ENCODE measurements around the gene FTO. TPM values are rescaled to one million over a fixed set of nuclear protein-coding genes. Genes with fewer than 3 reads are reported as not detected.

FTO gene
- total and polyA plus RNA-seq, 2 experiments from 2014 or later = 46.8 to 77.7 TPM

DNA sequence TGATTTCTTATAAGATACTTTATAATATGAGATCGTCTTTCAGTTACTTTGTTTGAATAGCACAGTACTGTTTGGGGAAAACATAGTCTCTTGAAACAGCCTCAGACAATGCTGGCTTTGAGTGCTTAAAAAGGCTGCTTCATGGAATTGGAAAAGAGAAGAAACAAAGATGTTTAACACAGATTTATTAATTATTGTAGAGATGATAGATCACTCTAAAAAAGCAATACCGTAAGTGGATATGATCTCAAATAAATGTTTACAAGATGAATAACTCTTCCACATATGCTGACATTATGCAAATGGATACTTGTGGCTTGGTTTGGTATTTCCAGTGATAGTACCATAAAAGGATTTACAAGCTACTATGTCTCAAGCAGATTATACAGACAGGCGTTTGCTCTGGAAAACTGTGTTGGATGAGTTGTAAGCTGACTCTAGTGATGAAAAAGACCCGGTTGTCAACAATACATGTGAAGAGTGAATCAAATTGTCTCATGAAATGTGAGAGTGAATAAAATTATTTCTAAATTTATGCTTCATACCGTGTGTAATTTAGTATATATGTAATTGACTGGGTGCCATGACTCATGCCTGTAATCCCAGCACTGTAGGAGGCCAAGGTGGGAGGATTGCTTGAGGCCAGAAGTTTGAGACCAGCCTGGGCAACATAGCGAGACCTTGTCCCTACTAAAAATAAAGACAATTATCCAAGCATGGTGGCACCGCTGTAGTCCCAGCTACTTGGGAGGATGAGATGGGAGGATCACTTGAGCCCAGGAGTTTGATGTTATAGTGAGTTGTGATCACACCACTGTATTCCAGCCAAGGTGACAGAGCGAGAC, 105.4 kb downstream of the FTO start:
- H3K27ac ChIP-seq = no peak overlapping the region
- no peaks in the 10 kb centered on the region for H3K9me2 ChIP-seq (replicated peaks; ENCODE audit: insufficient read depth)
- no peak for TF ChIP-seq EZH2phosphoT487 (IDR thresholded peaks at IDR 0.05; ENCODE audit: low read depth, severe bottlenecking, unreplicated experiment)
- TF ChIP-seq, protein P1, sequence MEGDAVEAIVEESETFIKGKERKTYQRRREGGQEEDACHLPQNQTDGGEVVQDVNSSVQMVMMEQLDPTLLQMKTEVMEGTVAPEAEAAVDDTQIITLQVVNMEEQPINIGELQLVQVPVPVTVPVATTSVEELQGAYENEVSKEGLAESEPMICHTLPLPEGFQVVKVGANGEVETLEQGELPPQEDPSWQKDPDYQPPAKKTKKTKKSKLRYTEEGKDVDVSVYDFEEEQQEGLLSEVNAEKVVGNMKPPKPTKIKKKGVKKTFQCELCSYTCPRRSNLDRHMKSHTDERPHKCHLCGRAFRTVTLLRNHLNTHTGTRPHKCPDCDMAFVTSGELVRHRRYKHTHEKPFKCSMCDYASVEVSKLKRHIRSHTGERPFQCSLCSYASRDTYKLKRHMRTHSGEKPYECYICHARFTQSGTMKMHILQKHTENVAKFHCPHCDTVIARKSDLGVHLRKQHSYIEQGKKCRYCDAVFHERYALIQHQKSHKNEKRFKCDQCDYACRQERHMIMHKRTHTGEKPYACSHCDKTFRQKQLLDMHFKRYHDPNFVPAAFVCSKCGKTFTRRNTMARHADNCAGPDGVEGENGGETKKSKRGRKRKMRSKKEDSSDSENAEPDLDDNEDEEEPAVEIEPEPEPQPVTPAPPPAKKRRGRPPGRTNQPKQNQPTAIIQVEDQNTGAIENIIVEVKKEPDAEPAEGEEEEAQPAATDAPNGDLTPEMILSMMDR (IDR thresholded peaks at IDR 0.05; ENCODE audit: poor library complexity) = no peak
- TF ChIP-seq EZH2 (IDR thresholded peaks at IDR 0.05; ENCODE audit: borderline replicate concordance) = no peak
- no peak overlapping the region for H2AFZ ChIP-seq
- H3K4me3 ChIP-seq = no peak overlapping the region
- H3K27me3 ChIP-seq = no peaks in the 10 kb centered on the region
- H3K36me3 ChIP-seq (replicated peaks; ENCODE audit: insufficient read depth, low read depth) = no peaks in the 10 kb centered on the region
- peaks cover 3% of the 10 kb centered on the region for H4K20me1 ChIP-seq (ENCODE audit: insufficient read depth, poor library complexity, severe bottlenecking)
- H3K9me3 ChIP-seq (ENCODE audit: low read depth) = no peaks in the 10 kb centered on the region
- WGBS (ENCODE audit: low lambda C conversion rate, missing lambda C conversion rate) = 66% methylated on average over 8 of the region's 8 CpGs
- no peaks in the 10 kb centered on the region for H3K4me1 ChIP-seq (ENCODE audit: insufficient read depth)
- no peak overlapping the region for H3K4me2 ChIP-seq
- H3K79me2 ChIP-seq = peaks cover 46% of the 10 kb centered on the region
- no peak for DNase-seq (ENCODE audit: low spot score)

DNA sequence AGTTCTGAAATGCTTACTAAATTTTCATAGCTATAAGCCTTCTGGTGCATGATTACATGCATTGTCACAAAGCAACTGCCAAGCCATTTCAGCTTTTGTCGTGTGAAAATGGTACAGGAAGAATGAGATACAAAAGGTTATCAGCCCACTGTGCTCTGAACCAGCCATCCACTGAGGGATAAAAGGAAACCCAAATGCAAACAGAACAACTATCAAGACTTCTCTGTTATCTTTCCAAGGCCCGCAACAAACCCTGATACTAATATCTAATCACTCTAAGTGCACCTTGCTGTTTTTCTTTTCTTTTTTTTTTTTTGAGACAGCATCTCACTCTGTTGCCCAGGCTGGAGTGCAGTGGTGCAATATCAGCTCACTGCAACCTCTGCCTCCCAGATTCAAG, 109.0 kb downstream of the FTO start:
- 62% methylated on average over 2 of the region's 2 CpGs for WGBS (ENCODE audit: low lambda C conversion rate, missing lambda C conversion rate)
- Histone ChIP-seq H3K9me2 (replicated peaks; ENCODE audit: insufficient read depth) (no peaks in the 10 kb centered on the region), H3K27me3 (no peaks in the 10 kb centered on the region), H2AFZ (no peak overlapping the region), H3K36me3 (replicated peaks; ENCODE audit: insufficient read depth, low read depth) (no peaks in the 10 kb centered on the region), H3K9me3 (ENCODE audit: low read depth) (no peaks in the 10 kb centered on the region), H3K27ac (no peak overlapping the region), H3K4me3 (no peak overlapping the region), H3K79me2 (peaks cover 23% of the 10 kb centered on the region), H3K4me2 (no peak overlapping the region), H3K4me1 (ENCODE audit: insufficient read depth) (no peaks in the 10 kb centered on the region), H4K20me1 (ENCODE audit: insufficient read depth, poor library complexity, severe bottlenecking) (peaks cover 3% of the 10 kb centered on the region)
- no peak for DNase-seq (ENCODE audit: low spot score)
- TF ChIP-seq EZH2 (IDR thresholded peaks at IDR 0.05; ENCODE audit: borderline replicate concordance) (no peak), EZH2phosphoT487 (IDR thresholded peaks at IDR 0.05; ENCODE audit: low read depth, severe bottlenecking, unreplicated experiment) (no peak)
- TF ChIP-seq, protein P1 (IDR thresholded peaks at IDR 0.05; ENCODE audit: poor library complexity) = no peak

DNA sequence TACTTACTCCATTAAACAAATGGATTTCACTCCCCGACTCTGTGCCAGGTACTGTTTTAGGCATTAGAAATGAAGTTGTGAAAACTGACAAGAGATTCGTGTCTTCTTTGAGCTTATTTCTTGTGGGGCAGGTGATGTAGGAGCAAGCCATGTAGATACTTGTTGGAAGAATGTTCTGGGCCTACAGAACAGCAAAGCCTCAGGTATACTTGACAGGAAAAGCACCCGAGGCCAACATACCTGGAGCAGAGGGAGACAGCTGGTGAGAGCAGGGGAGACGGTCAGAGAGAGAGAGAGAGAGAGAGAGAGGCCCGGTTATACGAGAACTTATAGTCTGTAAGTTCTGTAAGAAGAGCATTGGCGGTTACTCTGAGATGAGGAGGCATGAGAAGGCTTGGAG, 110.8 kb downstream of the FTO start:
- no peaks in the 10 kb centered on the region for H3K9me3 ChIP-seq (ENCODE audit: low read depth)
- H3K27ac ChIP-seq = no peak overlapping the region
- no peak for DNase-seq (ENCODE audit: low spot score)
- H4K20me1 ChIP-seq (ENCODE audit: insufficient read depth, poor library complexity, severe bottlenecking) = no peaks in the 10 kb centered on the region
- no peak for TF ChIP-seq EZH2 (IDR thresholded peaks at IDR 0.05; ENCODE audit: borderline replicate concordance)
- TF ChIP-seq EZH2phosphoT487 (IDR thresholded peaks at IDR 0.05; ENCODE audit: low read depth, severe bottlenecking, unreplicated experiment) = no peak
- TF ChIP-seq, protein P1 (IDR thresholded peaks at IDR 0.05; ENCODE audit: poor library complexity) = no peak
- H2AFZ ChIP-seq = no peak overlapping the region
- no peak overlapping the region for H3K4me3 ChIP-seq
- no peaks in the 10 kb centered on the region for H3K27me3 ChIP-seq
- no peaks in the 10 kb centered on the region for H3K9me2 ChIP-seq (replicated peaks; ENCODE audit: insufficient read depth)
- H3K36me3 ChIP-seq (replicated peaks; ENCODE audit: insufficient read depth, low read depth) = no peaks in the 10 kb centered on the region
- WGBS (ENCODE audit: low lambda C conversion rate, missing lambda C conversion rate) = 88% methylated on average over 7 of the region's 7 CpGs
- no peak overlapping the region for H3K4me2 ChIP-seq
- H3K79me2 ChIP-seq = peaks cover 12% of the 10 kb centered on the region
- no peaks in the 10 kb centered on the region for H3K4me1 ChIP-seq (ENCODE audit: insufficient read depth)

All from hepatocyte (in vitro differentiated cells).